B cell (primary cell): ENCODE results near the gene SPATA3. TPM values are rescaled to one million over a fixed set of nuclear protein-coding genes. Genes with fewer than 3 reads are reported as not detected.
A peak's percentile ranks its signal among the peaks of the same experiment; 100 is the strongest.

ENCODE experiments used
- ATAC-seq: fragments of 200-7000 bp; cut with Tn5 transposase; one replicate; pipeline ENCODE4 v1.10.0; 2021; ENCODE audit warnings: low read depth, mild to moderate bottlenecking, moderate number of reproducible peaks, moderate library complexity
- CTCF ChIA-PET: fragments of 350-600 bp; sonication (Branson Sonifier 250); formaldehyde crosslinking; loops from one replicate; lab custom pipeline; 2021; ENCODE audit warnings: antibody characterized with exemption, inconsistent platforms; lab: Charles Lee
- POLR2A ChIA-PET: fragments of 350-600 bp; sonication (Branson Sonifier 250); formaldehyde crosslinking; loops from one replicate; lab custom pipeline; 2021; ENCODE audit warnings: antibody characterized with exemption; lab: Charles Lee
- DNase-seq: peaks from one replicate; pipeline ENCODE4 v3.0.0; 2013
- H2AFZ ChIP-seq: 2 replicates; pipeline ENCODE4 v1.6.1; 2012; ENCODE audit warnings: mild to moderate bottlenecking, low read depth, low read length; ENCODE audit not compliant: insufficient read depth, poor library complexity, severe bottlenecking
- H3K27ac ChIP-seq, 2 donors: 1 replicate in 1 of 2; 2 replicates in 1 of 2; pipeline ENCODE4 v1.5.1; 2012 to 2013; ENCODE audit warnings: low read length in 2 of 2, mild to moderate bottlenecking in 2 of 2, moderate library complexity in 1 of 2
- H3K27me3 ChIP-seq, 4 experiments: fragments of 200-600 bp in 1 of 4; sonication (generic) in 1 of 4; replicated peaks in 1 of 4; 1 replicate in 2 of 4; 2 replicates in 2 of 4; pipeline versions ENCODE4 v1.6.1 to v1.7.0; 2013 to 2016; ENCODE audit warnings: low read length in 3 of 4, mild to moderate bottlenecking in 2 of 4, mixed read lengths in 1 of 4, moderate library complexity in 1 of 4; ENCODE audit not compliant: insufficient read depth in 4 of 4, control insufficient read depth in 3 of 4; ENCODE audit errors: control extremely low read depth in 1 of 4
- H3K36me3 ChIP-seq, 2 experiments: replicated peaks in 1 of 2; 1 replicate in 1 of 2; 2 replicates in 1 of 2; pipeline versions ENCODE4 v1.6.1 to v1.7.1; 2013; ENCODE audit warnings: low read length in 1 of 2; ENCODE audit not compliant: insufficient read depth in 2 of 2, control insufficient read depth in 1 of 2; ENCODE audit errors: control extremely low read depth in 1 of 2, extremely low read depth in 1 of 2
- H3K4me1 ChIP-seq, 2 donors: fragments of 200-600 bp in 1 of 2; sonication (generic) in 1 of 2; 1 replicate in 1 of 2; 2 replicates in 1 of 2; pipeline versions ENCODE4 v1.5.1 to v1.6.1; 2013 to 2017; ENCODE audit warnings: low read length in 2 of 2; ENCODE audit not compliant: control insufficient read depth in 2 of 2, insufficient read depth in 2 of 2
- H3K4me2 ChIP-seq: replicated peaks from 2 replicates; pipeline ENCODE3; 2012; ENCODE audit warnings: mild to moderate bottlenecking, low read depth, low read length; ENCODE audit not compliant: poor library complexity, severe bottlenecking
- H3K4me3 ChIP-seq, 5 experiments: fragments of 200-600 bp in 1 of 5; sonication (generic) in 1 of 5; 1 replicate in 3 of 5; 2 replicates in 2 of 5; pipeline versions ENCODE4 v1.5.1 to v1.7.0; 2011 to 2016; ENCODE audit warnings: low read length in 4 of 5, mild to moderate bottlenecking in 4 of 5, low read depth in 2 of 5, control low read depth in 1 of 5, moderate library complexity in 1 of 5; ENCODE audit not compliant: insufficient read depth in 1 of 5; ENCODE audit errors: control extremely low read depth in 1 of 5, extremely low read depth in 1 of 5
- H3K79me2 ChIP-seq: fragments of 200-600 bp; sonication (generic); one replicate; pipeline ENCODE4 v1.6.0; 2016; ENCODE audit warnings: low read length; ENCODE audit not compliant: control insufficient read depth, insufficient read depth
- H3K9ac ChIP-seq: fragments of 200-600 bp; sonication (generic); 2 replicates; pipeline ENCODE4 v1.6.1; 2017; ENCODE audit warnings: mild to moderate bottlenecking, low read length, moderate library complexity
- H3K9me3 ChIP-seq, 3 donors: one replicate each; pipeline versions ENCODE4 v1.6.1 to v1.7.1; 2013; ENCODE audit warnings: low read length in 2 of 3; ENCODE audit not compliant: control insufficient read depth in 2 of 3, insufficient read depth in 1 of 3; ENCODE audit errors: control extremely low read depth in 1 of 3
- H4K20me1 ChIP-seq: 2 replicates; pipeline ENCODE4 v1.6.0; 2012; ENCODE audit warnings: mild to moderate bottlenecking, low read length; ENCODE audit not compliant: insufficient read depth, control insufficient read depth, poor library complexity, severe bottlenecking
- H3K27ac Mint-ChIP-seq: one replicate; pipeline ENCODE4 v1.8.0; 2021; ENCODE audit warnings: mixed read lengths
- H3K27me3 Mint-ChIP-seq: one replicate; pipeline ENCODE4 v1.8.0; 2021; ENCODE audit warnings: mixed read lengths
- H3K4me1 Mint-ChIP-seq: one replicate; pipeline ENCODE4 v1.8.0; 2021; ENCODE audit warnings: mixed read lengths
- H3K4me3 Mint-ChIP-seq: one replicate; pipeline ENCODE4 v1.8.0; 2021; ENCODE audit warnings: mixed read lengths
- H3K9me3 Mint-ChIP-seq: one replicate; pipeline ENCODE4 v1.8.0; 2022; ENCODE audit warnings: mixed read lengths; ENCODE audit not compliant: insufficient read depth
- CTCF ChIP-seq: fragments of 200-600 bp; IDR thresholded peaks from one replicate; pipeline ENCODE4 v1.8.0; 2022; ENCODE audit warnings: antibody characterized with exemption, mild to moderate bottlenecking
- EZH2 ChIP-seq: IDR thresholded peaks from 2 replicates; pipeline ENCODE4 v1.6.1; 2012; ENCODE audit warnings: borderline replicate concordance, low read depth, mild to moderate bottlenecking, moderate library complexity, low read length; ENCODE audit not compliant: insufficient read depth, poor library complexity, severe bottlenecking
- WGBS: methylation state at CpG from one replicate; pipeline ENCODE4 v1.1.5; 2013; ENCODE audit warnings: missing lambda C conversion rate; ENCODE audit not compliant: insufficient coverage; 5-methylcytosine and 5-hydroxymethylcytosine counted together
- intact Hi-C: fragments of 100-400 bp; cut with micrococcal nuclease; formaldehyde crosslinking; loops from one replicate; pipeline ENCODE4 v1.10.0; 2022
- polyA plus RNA-seq: library from polyadenylated mRNA; depleted of rRNA; stranded (reverse); fragments of >200 nt; gene quantifications from 2 replicates; pipeline ENCODE4 v1.2.3, GENCODE V29; 2012
- total RNA-seq, 2 donors: library from RNA; stranded (reverse); fragments of 120-200 nt in 1 of 2; gene quantifications; 1 replicate in 1 of 2; 2 replicates in 1 of 2; pipeline versions ENCODE4 v1.2.3 to v1.2.4, GENCODE V29; 2013 to 2022

Gene SPATA3
- total and polyA plus RNA-seq, 2 donors (not counting 1 experiment from before 2014, with no cell fraction given) = not detected

DNA sequence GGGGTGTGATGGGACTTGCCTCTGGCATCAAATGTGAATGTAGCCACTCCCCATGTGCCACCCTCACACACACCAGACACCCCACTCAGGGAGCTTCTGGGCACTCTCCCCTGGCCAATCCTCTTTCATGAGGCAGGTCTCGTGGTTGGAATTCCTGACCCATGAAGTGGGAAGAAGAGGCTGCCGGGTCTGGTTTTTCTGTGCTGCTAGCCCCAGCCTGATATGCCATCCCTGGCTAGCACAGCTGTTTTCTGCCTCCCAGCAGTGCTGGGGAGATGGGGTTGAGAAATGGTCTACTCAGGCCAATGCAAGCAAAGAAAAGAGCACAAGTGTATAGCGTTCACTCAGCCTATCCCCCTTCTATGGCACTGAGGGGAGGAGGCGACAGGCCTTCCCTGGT lies 40.2 kb downstream of the SPATA3 start:
- Mint-ChIP-seq H3K4me3 (no peak overlapping the region), H3K4me1 (peaks cover 12% of the 10 kb centered on the region), H3K9me3 (no peaks in the 10 kb centered on the region), H3K27me3 (peaks cover 48% of the 10 kb centered on the region), H3K27ac (no peak overlapping the region)
- H3K9me3 ChIP-seq = no peaks in the 10 kb centered on the region
- H3K9ac ChIP-seq = no peak overlapping the region
- DNase-seq = no peak
- CTCF ChIA-PET = interaction anchor here (0.6 kb wide), 1 partner anchor 11 kb away, joined by 3 read pairs; no protein-coding TSS in a partner anchor
- no peak overlapping the region for H3K27ac ChIP-seq
- H3K27me3 ChIP-seq = peaks cover 0 to 38% (median 16%) of the 10 kb centered on the region in 4 experiments
- WGBS = 94% methylated on average over 3 of the region's 4 CpGs
- intact Hi-C loops = loop anchor here (2.0 kb wide), 1 partner anchor 17 kb away; no protein-coding TSS in a partner anchor
- TF ChIP-seq EZH2 = no peak
- no peak for TF ChIP-seq CTCF
- no peaks in the 10 kb centered on the region for H4K20me1 ChIP-seq
- no peak for ATAC-seq
- H3K36me3 ChIP-seq = no peaks in the 10 kb centered on the region
- no peak overlapping the region for H2AFZ ChIP-seq
- POLR2A ChIA-PET = no interaction called here
- H3K79me2 ChIP-seq = no peaks in the 10 kb centered on the region
- H3K4me1 ChIP-seq = peaks cover 14 to 16% of the 10 kb centered on the region in 2 donors
- no peak overlapping the region for H3K4me2 ChIP-seq
- H3K4me3 ChIP-seq = no peak overlapping the region

- no peak overlapping the region for H3K4me2 ChIP-seq
- intact Hi-C loops = loop anchor here (2.0 kb wide), 1 partner anchor 16 kb away; no protein-coding TSS in a partner anchor
- no peaks in the 10 kb centered on the region for H3K79me2 ChIP-seq
- ATAC-seq (no peak), DNase-seq (no peak)
- no peak overlapping the region for H3K27ac ChIP-seq
- no peak overlapping the region for H2AFZ ChIP-seq
- H3K4me1 ChIP-seq = peaks cover 14 to 16% of the 10 kb centered on the region in 2 donors
- H3K4me3 ChIP-seq = no peak overlapping the region
- Mint-ChIP-seq H3K4me1 (peaks cover 12% of the 10 kb centered on the region), H3K27me3 (peaks cover 53% of the 10 kb centered on the region), H3K27ac (no peak overlapping the region), H3K9me3 (no peaks in the 10 kb centered on the region), H3K4me3 (peak overlapping the region; percentile 23)
- POLR2A ChIA-PET = no interaction called here
- CTCF ChIA-PET = no interaction called here
- no peaks in the 10 kb centered on the region for H4K20me1 ChIP-seq
- H3K36me3 ChIP-seq = no peaks in the 10 kb centered on the region
- H3K9me3 ChIP-seq = no peaks in the 10 kb centered on the region
- no peak for TF ChIP-seq CTCF
- TF ChIP-seq EZH2 = no peak
- H3K9ac ChIP-seq = no peak overlapping the region
- peaks cover 0 to 40% (median 16%) of the 10 kb centered on the region in 4 experiments for H3K27me3 ChIP-seq
- 83% methylated on average over 6 of the region's 12 CpGs for WGBS
These were observed 40.7 kb downstream of the SPATA3 start for GRCh38 chr2:231036578-231037106.
